ACC112 (cell line): ENCODE results near the gene TNFSF13.
"Not testable (repeated sequence)": the region's sequence is repeated elsewhere in the genome, so short reads cannot be mapped to it uniquely, and the experiment has no call there.

ENCODE experiments used
- H2AFZ ChIP-seq: fragments of 200-600 bp; sonication (generic); one replicate; pipeline ENCODE4 v1.6.0; 2017; ENCODE audit warnings: antibody characterized with exemption, low read length; ENCODE audit not compliant: unreplicated experiment
- H3K27ac ChIP-seq: fragments of 200-600 bp; sonication (generic); 2 replicates; pipeline ENCODE4 v1.5.1; 2014; ENCODE audit warnings: low read depth, mild to moderate bottlenecking, antibody characterized with exemption, low read length, moderate library complexity
- H3K27me3 ChIP-seq: fragments of 200-600 bp; sonication (generic); 2 replicates; pipeline ENCODE4 v1.6.1; 2014; ENCODE audit warnings: mild to moderate bottlenecking, antibody characterized with exemption, low read length, moderate library complexity, mixed read lengths; ENCODE audit not compliant: insufficient read depth
- H3K36me3 ChIP-seq: fragments of 200-600 bp; sonication (generic); 2 replicates; pipeline ENCODE4 v1.6.1; 2016; ENCODE audit warnings: mild to moderate bottlenecking, antibody characterized with exemption, low read length, moderate library complexity, mixed read lengths; ENCODE audit not compliant: insufficient read depth
- H3K4me1 ChIP-seq: fragments of 200-600 bp; sonication (generic); one replicate; pipeline ENCODE4 v1.6.1; 2016; ENCODE audit warnings: low read length, mixed read lengths; ENCODE audit not compliant: insufficient read depth, unreplicated experiment, control insufficient read depth
- H3K4me3 ChIP-seq: fragments of 200-600 bp; sonication (generic); 2 replicates; pipeline ENCODE4 v1.5.1; 2014; ENCODE audit warnings: mild to moderate bottlenecking, low read depth, low read length
- H3K79me2 ChIP-seq: fragments of 200-600 bp; sonication (generic); one replicate; pipeline ENCODE4 v1.6.0; 2016; ENCODE audit warnings: low read length; ENCODE audit not compliant: control insufficient read depth, unreplicated experiment, insufficient read depth

The TNFSF13 gene

DNA sequence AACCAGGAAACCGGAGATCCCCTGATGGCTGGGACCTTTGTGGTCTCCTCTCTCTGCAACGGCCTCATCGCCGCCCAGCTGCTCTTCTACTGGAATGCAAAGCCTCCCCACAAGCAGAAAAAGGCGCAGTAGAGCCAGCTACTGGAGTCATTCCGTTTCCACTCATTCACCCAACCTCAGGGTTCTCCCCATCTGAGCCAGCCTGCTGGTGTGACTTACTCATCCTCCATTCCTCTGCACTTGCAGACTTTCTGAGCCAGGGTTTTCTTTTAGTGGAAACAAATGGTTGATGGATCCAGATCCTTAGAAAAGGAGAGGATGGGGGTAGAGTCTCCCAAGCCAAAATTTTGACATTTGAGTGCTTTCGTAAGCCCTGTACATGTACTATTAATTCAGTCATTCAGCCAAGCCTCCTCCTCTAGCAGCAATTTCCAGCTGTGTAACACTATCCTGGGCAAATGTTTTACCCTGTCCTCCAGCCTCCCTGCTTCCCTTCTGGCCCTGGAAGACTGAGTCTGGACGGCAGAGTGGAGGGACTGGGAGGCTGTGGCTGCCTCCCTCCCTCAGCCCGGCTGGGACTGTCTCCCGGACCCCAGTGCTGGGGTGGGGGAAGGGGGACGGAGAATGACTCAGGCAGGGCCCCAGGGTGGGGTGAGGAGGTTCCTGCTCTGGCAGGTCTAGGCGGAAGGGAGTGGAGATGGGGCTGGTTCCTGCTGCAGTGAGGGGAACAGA is 29.0 kb downstream of the TNFSF13 start:
- no peak overlapping the region for H2AFZ ChIP-seq
- no peaks in the 10 kb centered on the region for H3K27me3 ChIP-seq
- H3K4me3 ChIP-seq: peak overlapping the region; percentile 4; the same call in 1 of the 2 replicates
- 0 out of 2 replicates have a peak, but pooled peaks cover 3% of the 10 kb centered on the region for H3K36me3 ChIP-seq
- peaks cover 33% of the 10 kb centered on the region for H3K79me2 ChIP-seq
- peak overlapping the region; percentile 65 for H3K27ac ChIP-seq
- peaks cover 52% of the 10 kb centered on the region for H3K4me1 ChIP-seq

DNA sequence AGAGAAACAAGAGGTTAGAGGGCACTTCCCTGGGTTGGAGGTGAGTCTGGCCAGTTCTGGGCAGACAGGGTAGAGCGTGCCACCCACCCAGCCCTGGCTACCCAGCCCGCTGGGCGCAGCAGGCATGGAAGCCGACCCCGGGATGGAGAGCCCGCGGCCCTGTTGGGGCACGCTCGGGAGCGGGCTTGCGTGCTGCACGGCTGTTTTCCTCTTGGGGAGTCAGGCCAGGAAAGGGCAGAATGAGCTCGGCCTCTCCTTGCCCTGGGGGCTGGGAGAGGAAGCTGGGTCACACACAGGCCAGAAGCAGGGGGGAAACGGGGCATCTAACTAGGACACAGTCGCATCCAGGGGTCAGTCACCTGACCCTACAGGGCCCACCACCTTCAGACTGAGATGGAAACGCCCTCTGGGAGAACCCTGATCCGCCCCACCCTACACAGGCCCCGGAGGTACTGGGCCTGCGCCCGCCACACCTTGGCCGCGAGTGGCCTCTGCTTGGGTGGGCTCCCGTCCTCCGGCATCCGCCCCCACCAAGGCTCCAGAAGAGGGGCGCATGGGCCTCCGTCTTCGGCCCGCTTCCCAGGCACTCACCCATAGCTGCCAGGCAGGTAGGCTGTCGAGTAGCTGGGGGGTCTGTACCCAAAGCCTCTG is 30.1 kb downstream of the TNFSF13 start:
- Histone ChIP-seq H3K27me3 (no peaks in the 10 kb centered on the region), H3K79me2 (peaks cover 27% of the 10 kb centered on the region), H3K36me3 (peaks cover 3% of the 10 kb centered on the region; the same call in 1 of the 2 replicates), H3K27ac (peak overlapping the region; percentile 65; the same call in 1 of the 2 replicates), H2AFZ (no peak overlapping the region), H3K4me3 (no peak overlapping the region), H3K4me1 (peaks cover 44% of the 10 kb centered on the region)

DNA sequence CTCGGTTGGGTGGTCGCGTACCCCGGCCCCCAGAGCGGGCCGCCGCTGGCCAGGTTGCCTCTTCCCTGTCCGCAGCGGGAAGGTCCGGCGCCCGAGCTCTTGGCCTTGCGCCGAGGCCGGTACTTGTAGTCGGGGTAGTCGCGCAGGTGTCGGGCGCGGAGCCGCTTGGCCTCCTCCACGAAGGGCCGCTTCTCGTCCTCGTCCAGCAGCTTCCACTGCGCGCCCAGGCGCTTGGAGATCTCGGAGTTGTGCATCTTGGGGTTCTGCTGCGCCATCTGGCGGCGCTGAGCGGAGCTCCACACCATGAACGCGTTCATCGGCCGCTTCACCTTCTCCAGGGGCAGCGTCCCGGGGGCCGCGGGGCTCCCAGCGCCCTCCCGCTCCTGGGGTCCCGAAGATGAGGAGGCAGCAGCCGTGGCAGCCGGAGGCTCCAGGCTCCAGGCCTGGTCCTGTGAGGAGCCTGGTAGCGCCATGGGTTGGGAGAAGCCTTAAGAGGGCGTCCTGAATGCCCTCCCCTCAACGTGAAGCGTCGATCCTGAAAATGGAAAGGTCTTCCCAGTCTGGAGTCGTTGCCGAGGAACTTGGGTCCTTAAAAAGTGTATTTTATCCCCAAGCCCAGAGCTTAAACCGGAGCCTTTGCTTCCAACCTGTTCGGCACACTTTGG is 30.8 kb downstream of the TNFSF13 start:
- no peak overlapping the region for H3K4me3 ChIP-seq
- no peak overlapping the region for H2AFZ ChIP-seq
- H3K36me3 ChIP-seq: peaks cover 3% of the 10 kb centered on the region; the same call in 1 of the 2 replicates
- no peaks in the 10 kb centered on the region for H3K27me3 ChIP-seq
- H3K27ac ChIP-seq: no peak overlapping the region
- H3K79me2 ChIP-seq: peaks cover 24% of the 10 kb centered on the region
- H3K4me1 ChIP-seq: peaks cover 44% of the 10 kb centered on the region

DNA sequence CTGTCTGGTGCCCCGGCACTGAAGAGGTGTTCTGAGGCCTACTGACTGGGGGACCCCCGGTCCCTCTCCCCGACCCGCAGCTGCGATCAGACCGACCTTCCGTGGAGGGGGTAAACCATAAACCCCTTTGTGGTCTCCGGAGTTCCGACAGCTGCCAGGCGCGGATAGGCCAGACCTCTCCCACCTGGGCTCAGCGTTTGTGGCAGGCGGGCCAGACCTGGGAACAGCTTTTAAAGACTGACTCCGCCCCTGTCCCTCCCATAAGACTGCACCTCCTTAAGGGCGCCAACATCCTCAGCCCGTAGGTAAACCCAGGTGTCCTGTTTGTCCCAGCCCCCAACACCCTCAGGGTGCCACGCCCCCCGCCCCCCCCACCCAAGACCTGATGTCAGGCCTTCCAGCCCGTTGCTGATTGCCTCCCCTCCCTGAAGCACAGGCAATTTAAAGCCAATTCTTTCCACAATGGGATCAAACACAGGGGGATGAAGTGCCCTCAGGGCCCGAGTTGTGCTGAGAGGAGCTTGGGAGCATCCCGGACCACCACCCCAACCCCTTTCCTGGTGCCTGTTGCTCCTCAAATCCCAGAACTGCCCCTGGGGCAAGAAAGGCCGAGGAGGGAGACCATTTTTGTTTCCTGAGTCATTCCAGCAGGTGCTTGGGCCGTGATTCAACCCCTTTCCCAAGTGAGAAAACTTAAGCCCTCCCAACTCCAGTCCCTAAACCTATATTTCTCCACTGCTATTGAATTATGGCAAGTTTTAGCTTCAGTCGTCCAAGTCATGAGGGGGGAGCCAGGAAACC is 31.5 kb downstream of the TNFSF13 start, which contains the start of gene SOX15:
TSS of gene SOX15 (minus strand) at position 204 of the 801 bp plus-strand sequence. CDS start 418 bp downstream, outside the sequence.
- no peak within 1 kb of the TSS for H3K4me3 ChIP-seq
- H3K79me2 ChIP-seq: peaks cover 17% of the 10 kb centered on the region
- H3K27me3 ChIP-seq: no peaks in the 10 kb centered on the region
- peaks cover 44% of the 10 kb centered on the region for H3K4me1 ChIP-seq
- no peak within 1 kb of the TSS for H2AFZ ChIP-seq
- H3K36me3 ChIP-seq: peaks cover 3% of the 10 kb centered on the region; the same call in 1 of the 2 replicates
- peak within 1 kb of the TSS; percentile 53 for H3K27ac ChIP-seq

DNA sequence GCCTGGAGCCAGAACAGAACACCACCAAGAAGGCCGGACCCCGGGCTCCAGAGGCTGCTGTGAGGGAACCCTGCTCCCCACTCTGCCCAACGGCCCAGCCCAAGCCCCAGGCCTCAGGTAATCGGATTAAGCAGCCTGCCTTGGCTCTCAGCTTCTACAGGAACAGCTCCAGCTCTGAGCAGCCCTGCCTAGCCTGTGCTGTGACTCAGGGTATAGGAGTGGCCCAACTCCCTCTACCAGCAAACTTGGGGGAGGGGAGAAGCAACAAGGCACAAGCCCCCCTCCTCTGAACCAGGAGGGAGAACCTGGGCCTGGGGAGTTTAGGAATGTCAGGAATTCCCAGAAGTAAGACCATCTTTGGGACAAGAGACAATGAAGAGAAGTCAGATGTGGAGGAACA is 32.2 kb downstream of the TNFSF13 start:
- peak overlapping the region; percentile 53 for H3K27ac ChIP-seq
- H3K36me3 ChIP-seq: peaks cover 3% of the 10 kb centered on the region; the same call in 1 of the 2 replicates

DNA sequence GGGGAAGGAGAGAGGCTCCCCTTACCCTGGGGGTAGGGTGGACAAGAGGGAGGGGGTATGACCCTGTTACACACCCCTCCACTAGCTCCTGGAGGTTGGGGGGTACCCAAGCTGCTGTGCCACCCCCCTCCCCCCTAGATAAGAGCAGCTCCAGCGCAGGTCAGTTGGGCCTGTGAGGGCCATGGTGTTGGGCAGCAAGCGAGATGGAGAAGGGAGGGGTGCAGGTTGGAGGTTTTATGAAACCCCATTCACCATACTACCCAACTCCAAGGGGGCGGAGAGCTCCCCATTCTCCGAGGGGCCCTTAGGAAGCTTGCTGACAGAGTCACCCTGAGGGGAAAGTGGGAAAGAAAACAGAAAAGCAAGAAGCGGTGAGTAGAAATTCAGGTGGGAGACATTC is 33.0 kb downstream of the TNFSF13 start:
- peaks cover 9% of the 10 kb centered on the region for H3K79me2 ChIP-seq
- H3K27me3 ChIP-seq: no peaks in the 10 kb centered on the region
- no peak overlapping the region for H3K27ac ChIP-seq
- peaks cover 3% of the 10 kb centered on the region; the same call in 1 of the 2 replicates for H3K36me3 ChIP-seq
- peaks cover 40% of the 10 kb centered on the region for H3K4me1 ChIP-seq
- H2AFZ ChIP-seq: no peak overlapping the region
- H3K4me3 ChIP-seq: no peak overlapping the region

More for the DNA sequence above, 32.2 kb downstream of the TNFSF13 start:
- Histone ChIP-seq H3K79me2 (peaks cover 11% of the 10 kb centered on the region), H2AFZ (no peak overlapping the region), H3K4me1 (peaks cover 42% of the 10 kb centered on the region), H3K27me3 (no peaks in the 10 kb centered on the region), H3K4me3 (no peak overlapping the region)

DNA sequence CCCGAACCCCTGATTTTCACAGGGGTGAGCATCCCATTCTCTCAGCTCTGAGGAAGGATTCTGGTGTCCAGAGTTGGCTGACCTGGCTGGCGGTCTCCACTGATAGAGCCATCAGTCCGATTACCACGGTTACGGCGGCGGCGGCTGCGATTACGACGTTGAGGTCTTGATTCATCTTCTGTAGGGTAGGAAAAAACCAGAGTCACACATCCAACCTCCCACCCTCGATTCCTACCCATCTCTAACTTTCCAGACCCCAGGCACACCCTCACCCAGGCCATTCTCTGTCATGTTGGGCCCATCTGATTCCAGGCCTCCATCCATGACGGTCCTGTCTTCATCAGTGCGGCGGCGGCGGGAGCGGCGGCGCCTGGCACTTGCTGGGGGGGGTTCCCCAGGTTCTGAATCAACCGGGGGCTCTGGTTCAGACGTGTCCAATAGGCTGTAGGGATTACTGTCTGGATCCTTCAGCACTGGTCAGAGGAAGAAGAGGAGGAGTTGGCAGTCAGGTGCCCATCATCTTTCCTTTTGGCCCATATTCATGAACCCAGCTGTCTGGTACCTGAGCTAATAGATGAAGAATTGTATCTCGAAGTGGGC is 34.0 kb downstream of the TNFSF13 start:
- Histone ChIP-seq H3K4me1 (peaks cover 33% of the 10 kb centered on the region), H3K79me2 (peaks cover 9% of the 10 kb centered on the region), H3K36me3 (peaks cover 3% of the 10 kb centered on the region; the same call in 1 of the 2 replicates), H2AFZ (no peak overlapping the region), H3K4me3 (no peak overlapping the region), H3K27me3 (no peaks in the 10 kb centered on the region), H3K27ac (no peak overlapping the region)

DNA sequence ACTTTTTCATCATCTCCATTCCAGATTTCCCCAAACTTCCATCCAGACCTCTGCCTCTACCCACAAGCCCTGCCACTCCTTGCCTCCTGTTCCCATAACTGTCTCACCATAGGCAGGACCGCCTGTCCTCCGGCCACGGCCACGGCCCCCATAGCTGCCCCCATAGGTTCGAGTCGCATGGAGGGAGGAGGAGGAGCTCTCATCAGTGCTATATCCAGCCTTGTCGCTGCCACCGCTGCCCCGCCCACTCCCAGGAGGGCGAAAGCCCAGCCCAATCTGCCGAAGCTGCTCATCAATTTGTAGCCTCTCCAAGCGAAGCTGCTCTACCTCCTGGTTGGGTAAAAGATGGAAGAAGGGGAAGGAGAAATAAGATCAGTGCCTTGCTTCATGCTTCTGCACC is 34.7 kb downstream of the TNFSF13 start:
- H3K4me1 ChIP-seq: peaks cover 27% of the 10 kb centered on the region
- no peak overlapping the region for H3K27ac ChIP-seq
- H3K36me3 ChIP-seq: peaks cover 3% of the 10 kb centered on the region; the same call in 1 of the 2 replicates
- no peak overlapping the region for H3K4me3 ChIP-seq
- H2AFZ ChIP-seq: no peak overlapping the region
- peaks cover 9% of the 10 kb centered on the region for H3K79me2 ChIP-seq
- no peaks in the 10 kb centered on the region for H3K27me3 ChIP-seq

DNA sequence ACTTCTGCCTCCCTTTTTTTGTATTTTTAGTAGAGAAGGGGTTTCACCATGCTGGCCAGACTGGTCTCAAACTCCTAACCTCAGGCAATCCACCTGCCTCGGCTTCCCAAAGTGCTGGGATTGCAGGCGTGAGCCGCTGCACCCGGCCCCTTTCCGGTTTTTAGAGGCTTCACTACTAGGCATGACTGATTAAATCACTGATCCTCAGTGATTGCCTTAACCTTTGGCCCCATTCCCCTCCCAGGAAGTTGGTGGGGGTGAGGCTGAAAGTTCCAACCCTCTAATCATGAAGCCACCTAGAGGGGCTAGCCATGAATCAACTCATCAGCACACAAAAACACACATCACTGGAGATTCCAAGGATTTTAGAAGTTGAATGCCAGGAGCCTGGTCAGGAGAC is 39.0 kb downstream of the TNFSF13 start:
- H3K27me3 ChIP-seq, H3K36me3 ChIP-seq, H3K79me2 ChIP-seq: not testable (repeated sequence)

More for the DNA sequence above, 39.0 kb downstream of the TNFSF13 start:
- not testable (repeated sequence) for H2AFZ ChIP-seq, H3K4me1 ChIP-seq, H3K27ac ChIP-seq, H3K4me3 ChIP-seq
